GM23248 (cell line): ENCODE data around the gene RCE1. TPM values are rescaled to one million over a fixed set of nuclear protein-coding genes. Genes with fewer than 3 reads are reported as not detected.

Experiments used
- DNase-seq: peaks from one replicate; pipeline ENCODE4 v3.0.0-alpha.2; 2015
- H2AFZ ChIP-seq: fragments of 200-600 bp; sonication (generic); 2 replicates; pipeline ENCODE4 v1.6.1; 2016; ENCODE audit warnings: antibody characterized with exemption
- H3F3A ChIP-seq: fragments of 200-600 bp; sonication (generic); 2 replicates; pipeline ENCODE4 v1.6.1; 2016; ENCODE audit warnings: mild to moderate bottlenecking, antibody characterized with exemption, mixed run types; ENCODE audit not compliant: insufficient read depth
- H3K27ac ChIP-seq: fragments of 200-600 bp; sonication (generic); 2 replicates; pipeline ENCODE4 v1.5.1; 2016; ENCODE audit warnings: mild to moderate bottlenecking
- H3K27me3 ChIP-seq: fragments of 200-600 bp; sonication (generic); replicated peaks from 2 replicates; pipeline ENCODE4 v1.6.1; 2016; ENCODE audit warnings: mild to moderate bottlenecking; ENCODE audit not compliant: insufficient read depth
- H3K36me3 ChIP-seq: fragments of 200-600 bp; sonication (generic); 2 replicates; pipeline ENCODE4 v1.6.1; 2016; ENCODE audit warnings: low read depth, mild to moderate bottlenecking
- H3K4me1 ChIP-seq: fragments of 200-600 bp; sonication (generic); 2 replicates; pipeline ENCODE4 v1.6.1; 2016; ENCODE audit warnings: mild to moderate bottlenecking; ENCODE audit not compliant: insufficient read depth
- H3K4me2 ChIP-seq: fragments of 200-600 bp; sonication (generic); one replicate; pipeline ENCODE4 v1.6.1; 2016; ENCODE audit warnings: mild to moderate bottlenecking; ENCODE audit not compliant: unreplicated experiment
- H3K4me3 ChIP-seq: fragments of 200-600 bp; sonication (generic); 2 replicates; pipeline ENCODE4 v1.5.1; 2016; ENCODE audit warnings: mild to moderate bottlenecking
- H3K79me2 ChIP-seq: fragments of 200-600 bp; sonication (generic); 2 replicates; pipeline ENCODE4 v1.6.1; 2016; ENCODE audit warnings: mild to moderate bottlenecking; ENCODE audit not compliant: insufficient read depth
- H3K9ac ChIP-seq: fragments of 200-600 bp; sonication (generic); 2 replicates; pipeline ENCODE4 v1.6.1; 2016; ENCODE audit warnings: mild to moderate bottlenecking
- H3K9me2 ChIP-seq: fragments of 200-600 bp; sonication (generic); 2 replicates; pipeline ENCODE4 v1.6.1; 2016; ENCODE audit warnings: mixed run types, mild to moderate bottlenecking, moderate library complexity; ENCODE audit not compliant: insufficient read depth
- H3K9me3 ChIP-seq: fragments of 200-600 bp; sonication (generic); one replicate; pipeline ENCODE4 v1.6.1; 2017; ENCODE audit warnings: low read depth
- H4K20me1 ChIP-seq: fragments of 200-600 bp; sonication (generic); 2 replicates; pipeline ENCODE4 v1.6.0; 2016; ENCODE audit not compliant: insufficient read depth
- EZH2 ChIP-seq: fragments of 200-600 bp; sonication (generic); IDR thresholded peaks from 2 replicates; pipeline ENCODE4 v1.6.1; 2018; ENCODE audit warnings: antibody characterized with exemption, mild to moderate bottlenecking; ENCODE audit not compliant: insufficient read depth, poor library complexity, severe bottlenecking
- EZH2phosphoT487 ChIP-seq: fragments of 200-600 bp; sonication (generic); IDR thresholded peaks from 2 replicates; pipeline ENCODE4 v1.6.1; 2018; ENCODE audit warnings: antibody characterized with exemption, moderate library complexity, mild to moderate bottlenecking, low read depth; ENCODE audit not compliant: insufficient read depth
- WGBS, 2 experiments: methylation state at CpG; one replicate each; pipeline ENCODE4 v1.1.6; 2015 to 2017; ENCODE audit warnings: low lambda C conversion rate in 2 of 2, low coverage in 1 of 2; ENCODE audit errors: missing lambda C conversion rate in 2 of 2; 5-methylcytosine and 5-hydroxymethylcytosine counted together
- in situ Hi-C: fragments of 300-500 bp; cut with MboI; formaldehyde crosslinking; loops from 2 replicates; pipeline ENCODE4 v1.15.0; 2020
- polyA plus RNA-seq: library from polyadenylated mRNA; unstranded; fragments of >200 nt; fragmentation: Nextera tagmentation; extraction: Ambion mirVana; gene quantifications from 2 replicates; pipeline ENCODE4 v1.2.1, GENCODE V29; 2016
- total RNA-seq: library from RNA; depleted of rRNA; stranded (reverse); fragments of >200 nt; shearing (Covaris generic); gene quantifications from 2 replicates; pipeline ENCODE4 v1.2.3, GENCODE V29; 2014

RCE1 gene
- total and polyA plus RNA-seq, 2 experiments from 2014 or later, result 16.6 to 19.2 TPM

GRCh38 chr11:66854231-66854661 lies 11.0 kb downstream of the RCE1 start:
- in situ Hi-C loops, result no loop called here
- no peaks in the 10 kb centered on the region for H3F3A ChIP-seq
- no peaks in the 10 kb centered on the region for H3K27me3 ChIP-seq
- TF ChIP-seq EZH2phosphoT487 (no peak), EZH2 (no peak)
- H3K36me3 ChIP-seq, result no peaks in the 10 kb centered on the region
- no peak overlapping the region for H3K27ac ChIP-seq
- no peak for DNase-seq
- H3K4me3 ChIP-seq, result no peak overlapping the region
- H3K9ac ChIP-seq, result no peak overlapping the region
- H4K20me1 ChIP-seq, result no peaks in the 10 kb centered on the region
- no peaks in the 10 kb centered on the region for H3K9me2 ChIP-seq
- peaks cover 6% of the 10 kb centered on the region; the same call in 1 of the 2 replicates for H3K4me1 ChIP-seq
- H2AFZ ChIP-seq, result no peak overlapping the region
- H3K4me2 ChIP-seq, result no peak overlapping the region
- peaks cover 10% of the 10 kb centered on the region; the same call in 1 of the 2 replicates for H3K79me2 ChIP-seq
- no peaks in the 10 kb centered on the region for H3K9me3 ChIP-seq
- 98 to 100% methylated on average over 11 to 12 of the region's 12 CpGs for WGBS, 2 experiments

- Histone ChIP-seq H3F3A (no peaks in the 10 kb centered on the region), H3K9me3 (no peaks in the 10 kb centered on the region), H3K27me3 (no peaks in the 10 kb centered on the region), H2AFZ (no peak overlapping the region), H3K4me1 (peaks cover 6% of the 10 kb centered on the region; the same call in 1 of the 2 replicates), H3K79me2 (peaks cover 10% of the 10 kb centered on the region; the same call in 1 of the 2 replicates), H3K9me2 (no peaks in the 10 kb centered on the region), H3K27ac (no peak overlapping the region), H3K36me3 (no peaks in the 10 kb centered on the region), H3K9ac (no peak overlapping the region), H4K20me1 (no peaks in the 10 kb centered on the region), H3K4me3 (no peak overlapping the region), H3K4me2 (no peak overlapping the region)
- WGBS, 2 experiments, result 95 to 97% methylated on average over 15 of the region's 15 CpGs
- in situ Hi-C loops, result no loop called here
- TF ChIP-seq EZH2 (no peak), EZH2phosphoT487 (no peak)
- no peak for DNase-seq
Observed at GRCh38 chr11:66854729-66855211, 11.5 kb downstream of the RCE1 start.

- no peaks in the 10 kb centered on the region for H4K20me1 ChIP-seq
- 5 to 14% methylated on average over 20 to 46 of the region's 51 CpGs for WGBS, 2 experiments
- no peaks in the 10 kb centered on the region for H3K9me2 ChIP-seq
- H3K4me3 ChIP-seq, result peak overlapping the region; percentile 85
- peak overlapping the region; percentile 90 for H3K9ac ChIP-seq
- peak overlapping the region; percentile 73 for H3K4me2 ChIP-seq
- peaks cover 6% of the 10 kb centered on the region; the same call in 1 of the 2 replicates for H3K4me1 ChIP-seq
- H3K36me3 ChIP-seq, result no peaks in the 10 kb centered on the region
- peak overlapping the region; percentile 80 for H3K27ac ChIP-seq
- H3K79me2 ChIP-seq, result peaks cover 10% of the 10 kb centered on the region; the same call in 1 of the 2 replicates
- TF ChIP-seq EZH2phosphoT487, result no peak
- no peak for TF ChIP-seq EZH2
- H3K9me3 ChIP-seq, result no peaks in the 10 kb centered on the region
- in situ Hi-C loops, result no loop called here
- H3F3A ChIP-seq, result no peaks in the 10 kb centered on the region
- DNase-seq, result peak; percentile 97
- H3K27me3 ChIP-seq, result no peaks in the 10 kb centered on the region
- H2AFZ ChIP-seq, result peak overlapping the region; percentile 76
Observed at GRCh38 chr11:66855574-66856495, 12.6 kb downstream of the RCE1 start.

- Histone ChIP-seq H3K27me3 (no peaks in the 10 kb centered on the region), H3K79me2 (peaks cover 10% of the 10 kb centered on the region; the same call in 1 of the 2 replicates), H3K4me2 (peak within 1 kb of the TSS; percentile 73), H3K36me3 (no peaks in the 10 kb centered on the region), H3K4me1 (peaks cover 6% of the 10 kb centered on the region; the same call in 1 of the 2 replicates), H3F3A (no peaks in the 10 kb centered on the region), H3K9ac (peak within 1 kb of the TSS; percentile 90), H3K9me3 (no peaks in the 10 kb centered on the region), H3K4me3 (peak within 1 kb of the TSS; percentile 85), H3K9me2 (no peaks in the 10 kb centered on the region), H2AFZ (peak within 1 kb of the TSS; percentile 76), H4K20me1 (no peaks in the 10 kb centered on the region), H3K27ac (peak within 1 kb of the TSS; percentile 80)
- in situ Hi-C loops, result no loop called here
- DNase-seq, result peak; percentile 77
- TF ChIP-seq EZH2phosphoT487, result no peak
- TF ChIP-seq EZH2, result no peak
- 0 to 1% methylated on average over 32 to 36 of the region's 103 CpGs for whole genome bisulfite sequencing, 2 experiments
Observed at GRCh38 chr11:66856496-66857233, 13.4 kb downstream of the RCE1 start, which contains the start of gene LRFN4. TSS of gene LRFN4 (plus strand) at chr11:66857064. CDS start at chr11:66857745, 681 bp downstream.
